HG03139 (cell line): Measurements from ENCODE around the gene B4GALNT2.

ENCODE experiments used
- ATAC-seq: cut with Tn5 transposase; IDR thresholded peaks from one replicate; pipeline ENCODE4 v1.9.1; 2021; ENCODE audit not compliant: unreplicated experiment

B4GALNT2 gene

GRCh38 chr17:49204516-49204915 lies 71.9 kb downstream of the B4GALNT2 start:
- ATAC-seq = no peak

DNA sequence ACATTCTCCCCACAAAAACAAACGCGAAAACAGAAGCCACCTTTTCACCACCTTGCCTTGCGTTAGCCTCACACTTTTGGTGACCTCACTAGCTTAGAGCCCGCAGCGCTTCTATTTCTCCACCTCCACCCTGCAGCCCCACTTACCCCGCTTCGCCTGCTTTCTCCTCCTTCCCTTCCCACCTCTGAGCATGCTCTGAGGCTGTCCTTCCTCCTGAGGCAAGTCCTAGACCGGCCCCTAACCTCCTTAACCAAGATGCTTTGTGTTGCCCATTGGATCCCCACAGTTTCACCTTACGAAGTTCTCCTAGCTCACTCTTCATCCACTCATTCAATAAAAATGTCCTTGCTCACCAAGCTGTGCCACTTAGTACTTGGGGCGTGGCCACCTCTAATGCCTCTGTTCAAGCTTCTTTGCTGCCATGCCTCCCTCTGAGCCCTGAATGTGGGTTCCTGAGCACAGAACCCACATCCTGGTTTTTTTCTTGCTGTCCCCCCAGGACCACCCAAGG lies 76.5 kb downstream of the B4GALNT2 start:
- no peak for ATAC-seq

GRCh38 chr17:49210158-49211029 lies 77.8 kb downstream of the B4GALNT2 start, which contains the start of the genes ABI3 and GNGT2:
TSS of gene ABI3 (plus strand) at chr17:49210707. CDS start at chr17:49210725, 18 bp downstream.
TSS of gene GNGT2 (minus strand) at chr17:49210574. CDS start at chr17:49207422, 3,152 bp downstream.
- peak; percentile 69 for ATAC-seq

GRCh38 chr17:49213399-49213798 lies 80.8 kb downstream of the B4GALNT2 start:
- no peak for ATAC-seq

GRCh38 chr17:49213847-49214246 lies 81.3 kb downstream of the B4GALNT2 start:
- no peak for ATAC-seq

- ATAC-seq = no peak
Measured at GRCh38 chr17:49214676-49215360, 82.2 kb downstream of the B4GALNT2 start.

DNA sequence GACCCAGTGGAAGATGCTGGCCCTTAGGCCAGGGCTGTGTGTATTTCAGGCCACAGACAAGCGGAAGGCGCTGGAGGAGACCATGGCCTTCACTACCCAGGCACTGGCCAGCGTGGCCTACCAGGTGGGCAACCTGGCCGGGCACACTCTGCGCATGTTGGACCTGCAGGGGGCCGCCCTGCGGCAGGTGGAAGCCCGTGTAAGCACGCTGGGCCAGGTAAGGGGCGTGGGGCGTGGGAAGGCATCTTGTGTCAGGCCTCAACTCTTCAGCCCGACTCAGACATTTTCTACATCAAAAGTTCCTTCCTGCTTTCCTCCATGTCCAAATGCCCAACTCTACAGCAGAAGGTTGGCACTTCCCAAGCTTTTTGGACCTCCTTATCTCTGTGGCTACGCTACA lies 83.9 kb downstream of the B4GALNT2 start:
- no peak for ATAC-seq

DNA sequence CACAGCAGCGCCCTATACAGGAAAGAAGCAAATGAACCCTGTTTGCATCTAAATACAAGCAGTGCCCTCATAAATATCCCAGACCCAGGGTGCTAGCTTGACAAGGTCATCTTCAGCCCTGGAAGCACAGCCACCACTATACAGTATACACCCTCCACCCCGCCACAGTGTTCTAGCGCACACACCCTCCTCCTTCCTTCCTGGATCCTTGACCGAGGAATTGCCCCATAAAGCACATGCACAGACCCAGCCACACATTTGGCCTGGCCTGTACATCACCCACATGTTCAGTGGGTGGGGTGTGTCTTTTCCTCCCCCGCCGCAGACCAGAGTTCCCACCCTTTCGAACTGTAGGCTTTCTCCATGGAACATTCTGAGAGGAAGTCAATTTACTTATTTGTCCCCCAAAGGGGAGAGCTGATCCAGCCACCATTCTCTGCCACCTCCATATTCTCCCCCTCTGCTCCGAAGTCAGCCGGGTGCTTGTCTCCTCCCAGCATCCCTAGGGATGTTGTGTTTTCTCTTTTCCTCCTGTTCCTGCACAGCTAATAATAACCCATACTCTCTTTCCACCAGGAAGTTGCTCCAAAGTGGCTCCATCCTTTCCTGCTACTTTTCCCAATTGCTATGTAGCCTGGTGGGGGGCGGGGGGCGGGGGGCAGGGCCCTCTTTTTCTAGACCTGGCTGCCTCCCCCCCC lies 84.5 kb downstream of the B4GALNT2 start:
- ATAC-seq = no peak

DNA sequence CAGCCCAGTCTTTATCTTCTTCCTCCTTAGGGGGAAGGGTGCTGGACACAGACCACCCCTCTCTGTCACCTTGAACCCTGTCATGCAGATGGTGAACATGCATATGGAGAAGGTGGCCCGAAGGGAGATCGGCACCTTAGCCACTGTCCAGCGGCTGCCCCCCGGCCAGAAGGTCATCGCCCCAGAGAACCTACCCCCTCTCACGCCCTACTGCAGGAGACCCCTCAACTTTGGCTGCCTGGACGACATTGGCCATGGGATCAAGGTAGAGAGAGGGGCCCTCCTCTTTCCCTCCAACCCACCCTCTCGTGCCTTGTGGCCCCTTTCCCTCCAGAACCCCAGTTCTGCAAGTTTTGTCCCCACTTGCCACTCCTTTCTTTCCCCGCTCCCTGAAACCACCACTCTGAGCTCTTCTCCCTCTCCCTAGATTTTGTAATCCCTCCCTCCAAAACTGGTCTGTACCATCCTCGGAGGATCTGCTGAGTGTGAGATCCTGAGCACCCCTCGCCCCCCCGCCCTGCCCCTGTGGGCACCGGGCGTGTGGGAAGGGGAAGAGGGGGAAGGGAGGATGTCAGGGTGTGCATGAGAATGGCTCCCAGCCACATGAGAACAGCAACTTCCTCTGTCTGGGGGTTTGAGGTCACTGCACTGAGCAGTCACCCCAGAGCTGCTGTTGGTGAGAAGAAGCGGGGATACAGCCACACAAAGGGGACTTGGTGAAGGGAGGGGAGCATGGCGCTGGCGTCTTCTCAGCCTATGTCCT lies 85.3 kb downstream of the B4GALNT2 start:
- ATAC-seq = no peak

GRCh38 chr17:49218941-49219913 lies 86.7 kb downstream of the B4GALNT2 start:
- ATAC-seq = no peak

- ATAC-seq = no peak
Measured at GRCh38 chr17:49219987-49220386, 87.4 kb downstream of the B4GALNT2 start.

GRCh38 chr17:49223168-49223516 lies 90.6 kb downstream of the B4GALNT2 start:
- ATAC-seq = no peak

GRCh38 chr17:49223517-49224197 lies 91.1 kb downstream of the B4GALNT2 start:
- no peak for ATAC-seq

DNA sequence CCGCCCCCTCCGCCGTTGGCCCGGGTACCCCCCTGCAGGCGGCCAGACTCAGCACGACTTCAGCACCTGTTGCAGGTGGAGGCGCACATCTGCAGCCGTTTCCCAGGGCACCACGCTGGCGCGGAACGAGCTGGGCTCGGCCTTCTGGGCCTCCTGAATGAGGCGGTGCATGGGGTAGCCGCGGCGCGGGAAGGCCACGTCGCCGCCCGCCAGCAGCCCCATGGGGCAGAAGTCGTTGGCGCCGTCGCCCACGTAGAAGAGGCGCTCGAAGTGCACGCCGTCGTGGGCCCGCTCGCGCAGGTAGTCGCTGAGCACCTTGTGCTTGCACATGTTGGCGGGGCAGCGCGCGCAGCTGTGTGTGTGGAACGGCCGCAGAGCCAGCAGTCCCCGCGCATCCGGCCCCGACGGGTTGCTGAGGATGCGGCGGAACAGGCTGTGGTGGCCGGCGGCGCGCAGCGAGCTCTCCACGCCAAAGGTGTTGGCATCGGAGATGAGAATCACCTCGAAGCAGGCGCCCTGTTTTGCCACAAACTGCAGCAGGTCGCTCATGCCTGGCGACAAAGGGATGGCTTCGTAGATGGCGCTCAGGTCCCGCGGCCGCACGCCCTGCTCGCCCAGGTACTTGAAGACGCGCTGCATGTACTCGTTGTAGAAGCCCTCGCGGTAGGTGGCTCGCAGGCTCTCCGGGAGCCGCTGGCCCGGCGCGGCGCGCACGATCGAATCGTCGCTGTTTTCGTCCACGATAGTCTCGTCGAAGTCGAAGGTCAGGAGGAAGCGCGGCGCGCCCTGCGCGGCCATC lies 91.8 kb downstream of the B4GALNT2 start:
- no peak for ATAC-seq

GRCh38 chr17:49224997-49225337 lies 92.4 kb downstream of the B4GALNT2 start:
- no peak for ATAC-seq

DNA sequence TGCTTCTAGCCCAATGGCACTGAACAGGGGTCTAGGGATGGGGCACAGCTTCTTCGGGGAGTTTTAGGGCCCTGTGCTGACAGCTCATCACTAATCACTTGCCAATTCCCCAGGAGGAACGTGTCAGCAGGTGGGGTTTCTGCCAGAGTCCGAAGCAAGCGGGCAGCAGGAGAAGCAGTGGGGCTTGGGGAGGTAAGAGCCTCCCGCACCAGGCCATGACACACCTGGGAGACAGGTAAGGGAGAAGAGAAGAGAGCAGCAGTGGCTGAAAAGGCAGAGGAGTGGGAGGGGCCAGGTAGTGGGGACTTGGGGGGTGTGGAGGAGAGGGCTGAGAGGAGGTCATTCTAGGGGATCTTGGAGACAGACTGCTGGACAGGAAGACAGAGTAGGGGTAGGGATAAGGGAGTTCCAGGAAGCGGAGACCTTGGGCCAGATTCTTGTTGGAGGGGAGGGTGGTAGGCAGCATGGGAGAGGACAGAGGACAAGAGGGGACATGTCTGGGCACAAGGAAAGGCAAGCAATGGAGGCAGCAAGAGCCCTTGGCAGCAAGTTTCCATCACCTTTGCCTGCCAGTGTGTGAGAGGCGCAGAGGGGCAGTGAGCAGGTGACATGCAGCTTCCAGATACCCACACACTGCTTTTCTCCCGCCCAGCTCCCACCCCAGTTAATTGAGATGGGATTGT lies 93.1 kb downstream of the B4GALNT2 start:
- no peak for ATAC-seq
